GM21367 (cell line): Measurements from ENCODE around the gene ADGRA1.

Source experiments
- ATAC-seq: cut with Tn5 transposase; IDR thresholded peaks from one replicate; pipeline ENCODE4 v1.9.1; 2021; ENCODE audit not compliant: unreplicated experiment

The ADGRA1 gene

DNA sequence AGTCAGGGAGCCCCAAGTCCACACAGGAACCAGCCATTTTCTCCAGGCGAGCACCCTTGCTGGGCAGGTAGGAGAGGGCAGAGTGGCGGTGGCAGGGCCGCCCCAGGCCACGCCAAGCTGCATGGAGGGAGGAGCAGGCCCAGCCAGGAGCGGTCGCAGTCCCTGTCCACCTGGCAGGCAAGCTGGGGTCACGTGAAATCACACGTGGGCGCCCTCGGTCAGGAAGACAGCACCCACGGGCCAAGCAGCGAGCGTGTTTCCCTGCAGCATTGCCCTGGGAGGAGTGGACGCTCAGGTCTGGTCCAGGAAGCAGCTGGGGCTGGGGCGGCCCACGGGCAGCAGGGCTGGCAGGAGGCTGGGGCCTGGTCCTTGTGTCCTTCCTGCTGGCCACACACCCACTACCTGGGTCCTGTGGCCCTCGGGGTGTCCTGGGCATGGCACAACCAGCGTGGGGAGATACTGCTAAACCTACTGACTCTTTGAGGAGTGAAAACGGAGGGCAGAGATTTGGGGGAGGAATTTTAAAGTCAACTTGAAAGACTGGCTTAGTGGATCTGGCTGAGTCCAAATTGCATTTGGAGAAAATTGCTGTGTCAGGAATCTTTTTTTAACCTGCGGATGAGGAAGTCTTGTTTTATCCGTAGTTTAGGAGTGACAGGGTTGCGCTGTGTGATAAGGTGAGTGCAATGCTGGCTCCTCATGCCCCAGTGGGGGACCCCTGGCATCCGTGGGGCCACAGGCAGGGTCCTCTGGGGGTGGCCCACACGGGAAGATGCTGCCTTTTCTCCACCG, 12.2 kb upstream of the ADGRA1 start:
- ATAC-seq = no peak

- ATAC-seq = no peak
These were observed 11.3 kb upstream of the ADGRA1 start for GRCh38 chr10:133076274-133077038.

DNA sequence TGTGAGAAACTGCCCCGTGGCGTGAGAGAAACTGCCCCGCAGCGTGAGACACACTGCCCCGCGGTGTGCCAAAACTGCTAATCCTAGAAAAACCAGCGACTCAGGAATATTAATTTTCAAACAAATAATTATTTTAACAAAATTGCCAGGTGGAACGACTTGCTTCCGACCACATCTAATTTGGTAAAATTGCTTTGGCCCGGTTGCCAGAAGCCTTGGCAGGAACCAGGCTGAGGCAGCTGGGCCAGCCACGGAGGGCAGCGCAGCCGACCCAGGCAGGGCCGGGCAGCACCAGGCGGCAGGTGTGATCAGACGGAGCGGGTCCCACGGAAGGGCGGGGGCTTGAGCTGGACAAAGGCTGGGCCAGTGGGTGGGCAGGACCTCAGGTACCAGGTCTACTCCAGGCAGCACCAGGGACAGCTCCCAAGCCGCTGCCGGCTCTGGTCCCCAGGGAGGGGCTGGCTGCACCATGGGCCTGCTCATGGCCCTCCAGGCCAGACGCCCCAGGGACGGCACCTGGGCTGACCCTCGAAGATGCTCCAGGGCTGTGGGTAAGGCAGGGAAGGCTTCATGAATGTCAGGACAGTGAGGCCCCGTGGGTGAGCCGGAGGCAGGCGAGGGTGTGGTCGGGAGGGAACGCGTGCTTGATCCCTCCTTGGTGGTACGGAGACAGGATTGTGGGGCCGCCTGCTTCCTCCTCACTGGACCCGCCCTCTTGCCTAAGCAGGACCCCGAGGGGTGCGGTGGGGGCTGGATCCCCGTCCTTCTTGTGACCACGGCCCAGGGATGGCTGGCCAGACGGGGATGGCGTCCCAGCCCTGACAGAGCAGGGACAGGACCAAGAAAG, 7.7 kb upstream of the ADGRA1 start:
- no peak for ATAC-seq

DNA sequence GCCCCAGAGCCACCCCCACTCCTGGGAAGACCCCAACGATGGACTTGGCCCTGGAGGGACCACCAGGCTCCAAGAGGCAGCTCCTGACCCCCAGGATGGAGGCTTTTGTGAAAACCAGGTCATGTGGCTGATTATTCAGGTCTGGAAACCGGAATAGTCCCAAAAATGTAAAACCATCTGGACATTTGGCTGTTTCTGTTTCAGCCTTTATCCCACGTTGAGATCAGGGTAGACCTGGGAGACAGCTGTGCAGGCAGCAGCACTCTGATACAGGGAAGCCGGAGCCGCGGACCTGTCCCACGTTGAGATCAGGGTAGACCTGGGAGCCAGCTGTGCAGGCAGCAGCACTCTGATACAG, 7.1 kb upstream of the ADGRA1 start:
- no peak for ATAC-seq

DNA sequence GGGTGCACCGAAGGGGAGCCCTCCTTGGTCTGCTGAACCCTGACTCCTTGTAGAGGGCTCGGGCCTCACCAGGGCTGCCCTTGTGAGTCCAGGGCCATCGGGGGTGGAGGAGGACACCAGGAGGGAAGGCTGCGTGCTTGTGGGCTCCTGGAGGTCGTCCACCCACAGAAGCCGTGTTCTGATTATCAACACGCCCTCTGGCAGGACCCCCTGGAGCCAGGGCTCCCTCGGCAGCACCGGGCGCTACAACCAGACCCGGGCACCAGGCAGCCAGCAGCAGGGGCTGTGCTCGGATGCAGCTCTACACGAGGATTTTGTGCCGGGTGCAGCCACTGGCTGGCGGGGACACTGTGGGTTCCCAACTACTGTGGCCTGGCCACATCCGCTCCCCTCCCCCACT, 6.1 kb upstream of the ADGRA1 start:
- ATAC-seq = no peak

DNA sequence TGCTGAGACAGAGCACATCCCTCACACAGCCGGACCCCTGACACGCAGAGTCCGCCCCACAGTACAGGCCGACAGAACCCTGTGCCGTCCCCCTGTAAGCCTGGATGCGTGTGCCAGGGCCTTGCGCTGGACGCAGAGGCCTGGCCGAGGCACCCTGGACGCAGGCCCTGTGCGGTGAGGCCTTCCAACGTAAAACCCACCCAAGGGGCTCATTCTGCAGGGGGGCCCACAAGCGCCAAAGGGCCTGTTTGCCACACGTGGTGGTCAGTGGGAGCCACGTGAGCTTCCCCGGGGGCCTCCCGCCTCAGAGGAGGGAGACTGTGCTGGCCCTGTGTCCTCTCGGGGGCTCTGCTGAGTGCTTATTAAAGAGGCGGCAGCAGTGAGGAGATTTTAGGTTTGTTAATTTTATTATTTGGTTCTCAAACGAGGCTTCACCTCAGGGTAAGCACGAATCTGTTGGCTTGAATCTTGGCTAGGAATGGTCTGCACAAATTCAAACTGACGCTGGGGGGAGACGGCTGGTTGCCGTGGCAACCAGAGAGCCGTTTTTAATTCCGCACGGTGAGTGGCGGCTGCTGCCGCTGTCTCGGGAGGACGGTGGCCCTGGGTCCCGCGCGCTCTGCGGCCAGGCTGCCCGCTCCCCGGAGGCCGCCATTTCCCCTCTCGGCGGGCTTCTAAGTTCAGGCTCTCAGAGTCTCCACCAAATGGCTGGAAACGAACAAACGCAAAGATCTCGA, 4.9 kb upstream of the ADGRA1 start:
- ATAC-seq = no peak

GRCh38 chr10:133083422-133084100, 4.2 kb upstream of the ADGRA1 start:
- ATAC-seq = no peak

GRCh38 chr10:133084491-133084890, 3.2 kb upstream of the ADGRA1 start:
- ATAC-seq = no peak

DNA sequence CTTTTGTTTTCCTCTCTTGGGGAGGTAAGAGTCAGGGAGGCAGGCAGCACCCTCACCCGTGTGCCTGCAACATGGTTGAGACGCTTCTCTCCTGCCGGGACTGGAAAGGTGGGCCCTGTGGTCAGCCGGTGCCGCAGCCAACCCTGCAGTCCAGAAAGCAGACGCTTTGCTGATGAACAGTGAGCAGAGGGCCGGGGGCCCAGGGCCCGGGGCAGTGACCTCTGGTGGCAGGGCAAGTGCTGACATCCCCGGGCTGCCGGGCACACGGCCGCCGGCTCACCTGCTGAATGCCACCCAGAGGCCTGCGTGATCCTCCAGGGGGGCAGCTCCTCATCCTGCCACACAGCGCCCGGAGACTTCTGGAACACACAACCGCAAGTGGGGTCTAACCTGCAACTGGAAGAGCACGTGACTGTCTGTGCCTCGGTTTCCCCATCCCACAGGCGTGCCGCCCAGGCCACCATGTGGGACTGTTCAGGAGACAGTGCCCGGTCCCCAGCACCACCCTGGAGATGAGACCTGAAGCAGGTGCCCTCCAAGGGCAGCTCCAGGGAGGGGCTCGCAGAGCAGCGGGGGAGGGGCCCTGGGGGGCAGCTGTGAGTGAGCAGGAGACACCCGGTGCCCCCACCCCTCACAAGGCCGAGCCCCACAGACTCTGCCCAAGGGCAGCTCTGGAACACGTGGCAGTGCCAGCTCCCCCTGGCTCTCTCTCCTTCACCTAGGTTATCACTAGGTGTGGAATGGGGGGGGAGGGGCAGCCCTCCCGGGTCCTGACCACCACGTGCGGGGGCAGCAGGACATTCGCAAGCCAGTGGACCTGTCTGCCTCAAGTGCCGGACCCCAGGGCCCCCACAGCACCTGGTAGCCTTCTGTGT, 2.2 kb upstream of the ADGRA1 start:
- no peak for ATAC-seq

GRCh38 chr10:133086247-133086646, 1.5 kb upstream of the ADGRA1 start:
- no peak for ATAC-seq

DNA sequence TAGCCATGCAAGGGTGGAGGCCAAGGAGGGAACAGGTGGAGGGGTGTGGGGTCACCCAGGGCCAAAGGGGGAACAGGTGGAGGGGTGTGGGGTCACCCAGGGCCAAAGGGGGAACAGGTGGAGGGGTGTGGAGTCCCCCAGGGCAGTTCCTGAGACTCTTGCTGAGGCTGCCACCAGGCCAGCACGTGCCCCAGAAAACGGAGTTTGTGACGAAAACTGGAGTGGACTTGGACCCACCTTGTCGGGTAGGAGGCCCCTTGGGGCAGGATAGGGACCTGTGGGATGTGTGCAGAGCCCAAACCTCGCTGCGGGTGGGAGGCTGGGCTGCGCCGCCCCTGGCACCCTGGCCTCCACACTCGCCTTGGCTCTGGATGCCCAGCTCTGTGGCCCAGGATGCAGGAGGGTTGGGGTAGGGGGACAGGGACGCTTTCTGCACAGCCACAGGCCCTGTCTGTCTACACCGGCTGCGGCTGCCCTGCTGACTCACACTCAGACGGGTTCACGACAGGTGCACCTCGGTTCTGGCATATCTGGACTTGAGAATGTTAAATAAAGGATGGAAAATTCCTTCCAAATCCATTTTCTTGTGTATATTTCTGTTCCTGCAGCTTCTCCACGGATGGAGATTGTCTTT, 562 bp upstream of the ADGRA1 start:
- no peak for ATAC-seq

- no peak for ATAC-seq
These were observed 643 bp downstream of the ADGRA1 start for GRCh38 chr10:133088179-133088955.

DNA sequence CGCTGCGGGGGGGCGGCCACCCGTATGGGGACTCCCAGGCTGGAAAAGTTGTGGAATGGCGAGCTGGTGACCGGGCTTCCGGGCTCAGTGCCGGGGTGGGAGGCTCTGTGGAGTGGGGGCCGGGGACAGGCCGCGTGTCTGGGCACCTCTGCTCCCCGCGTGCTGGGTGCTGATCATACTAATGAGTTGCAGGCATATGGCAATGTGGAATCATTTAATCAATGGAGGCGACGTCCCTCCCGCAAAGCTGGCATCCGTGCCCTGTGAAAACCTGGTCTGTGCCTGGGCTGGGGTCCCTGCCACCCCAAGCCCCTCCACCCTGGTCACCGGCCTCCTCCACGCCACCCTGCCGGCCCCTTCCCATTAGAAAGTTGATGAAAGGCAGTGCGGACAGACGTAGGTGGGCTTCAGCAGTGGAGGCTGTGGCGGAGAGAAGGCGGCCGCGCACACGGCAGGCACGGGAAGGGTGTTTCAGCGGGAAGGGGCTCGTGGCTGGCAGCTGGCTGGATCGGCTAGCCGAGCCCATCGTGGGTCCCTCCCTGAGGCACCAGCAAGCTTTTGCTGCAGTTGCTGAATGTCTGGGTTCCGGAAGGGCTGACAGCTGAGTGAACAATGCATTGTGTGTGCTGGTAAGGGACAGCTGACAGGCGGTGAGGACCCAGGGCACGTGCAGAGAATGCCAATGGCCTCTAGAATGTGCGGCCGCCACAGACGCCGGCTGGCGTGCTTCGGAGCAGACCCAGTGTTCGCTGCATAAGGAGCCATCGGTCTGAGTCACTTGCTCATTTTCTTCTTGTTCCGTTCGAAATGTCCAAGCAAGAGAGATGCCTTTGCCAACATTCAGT, 1.5 kb downstream of the ADGRA1 start:
- no peak for ATAC-seq

DNA sequence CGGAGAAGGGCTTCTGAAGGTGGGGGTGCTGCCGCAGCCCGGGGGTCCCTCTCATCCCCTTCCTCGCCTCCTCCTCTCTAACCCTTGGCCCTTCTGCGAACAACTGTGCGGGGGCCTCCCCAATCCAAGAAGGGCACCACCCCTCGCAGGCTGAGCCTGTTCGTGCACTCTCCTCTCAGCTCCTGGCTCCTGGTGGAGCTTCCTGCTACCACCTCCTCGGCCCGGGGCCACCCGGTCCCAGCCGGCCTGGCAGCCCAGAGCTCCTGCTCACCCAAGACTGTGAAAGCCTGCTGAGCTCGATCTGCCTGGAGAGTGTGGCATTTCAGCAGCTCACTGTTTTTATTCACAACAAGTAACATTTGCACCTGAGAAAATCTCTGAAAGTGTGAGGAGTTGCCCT, 2.4 kb downstream of the ADGRA1 start:
- no peak for ATAC-seq

DNA sequence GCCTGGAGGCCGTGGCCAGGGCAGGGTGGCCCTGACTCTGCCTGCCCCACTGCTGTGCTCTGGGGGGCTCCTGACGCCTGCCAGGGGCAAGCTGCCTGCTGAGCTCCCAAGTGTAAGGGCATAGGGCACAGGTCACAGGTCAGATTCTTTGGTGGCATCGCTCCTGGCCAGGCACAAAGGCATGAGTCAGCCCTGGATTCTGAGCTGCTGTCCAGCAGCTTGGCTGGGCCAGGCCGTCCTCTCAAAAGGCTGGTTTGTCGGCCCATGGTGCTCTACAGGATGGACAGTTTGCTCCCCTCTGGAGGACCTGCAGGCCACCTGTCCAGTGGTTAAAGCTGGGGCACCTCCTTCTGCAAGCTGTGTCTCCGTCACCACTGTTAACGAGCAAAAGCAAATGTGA, 2.9 kb downstream of the ADGRA1 start:
- no peak for ATAC-seq

- no peak for ATAC-seq
These were observed 3.6 kb downstream of the ADGRA1 start for GRCh38 chr10:133091316-133091715.

- ATAC-seq = no peak
These were observed 5.6 kb downstream of the ADGRA1 start for GRCh38 chr10:133093291-133093690.
